Measurements from ENCODE around the gene PIGM. TPM values are rescaled to one million over a fixed set of nuclear protein-coding genes. Genes with fewer than 3 reads are reported as not detected.

Gene PIGM
- total and polyA plus RNA-seq, 2 experiments from 2014 or later = 5.0 TPM

DNA sequence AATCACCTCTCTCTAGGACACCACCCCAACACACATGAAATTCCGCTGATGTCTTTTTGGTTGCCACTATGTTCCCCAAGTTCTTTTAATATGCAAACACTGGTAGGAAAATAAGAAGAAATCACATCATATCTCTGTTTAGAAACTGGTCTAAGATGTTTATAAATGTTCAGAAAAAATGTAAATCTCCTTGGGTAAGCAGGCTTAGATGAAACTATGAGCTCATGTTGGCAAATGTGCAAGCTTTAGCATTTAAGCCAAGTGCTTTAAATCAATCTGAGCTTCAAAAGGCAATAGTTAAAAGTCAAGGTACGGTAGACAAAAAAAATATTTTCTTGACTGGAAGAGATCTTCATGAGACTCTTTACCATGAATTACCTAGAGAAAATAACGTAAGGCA, 52.5 kb downstream of the PIGM start:
- Mint-ChIP-seq H3K4me3 (no peak overlapping the region), H3K4me1 (peaks cover 3% of the 10 kb centered on the region), H3K27ac (no peak overlapping the region), H3K36me3 (ENCODE audit: low read depth) (no peaks in the 10 kb centered on the region), H3K27me3 (ENCODE audit: insufficient read depth, low read depth, poor library complexity) (peaks cover 5% of the 10 kb centered on the region), H3K9me3 (no peaks in the 10 kb centered on the region)
- no peaks in the 10 kb centered on the region for H3K4me1 ChIP-seq (ENCODE audit: insufficient read depth)
- H3K27ac ChIP-seq (ENCODE audit: low read depth) = no peak overlapping the region
- no peaks in the 10 kb centered on the region for H3K36me3 ChIP-seq (ENCODE audit: insufficient read depth)
- no peaks in the 10 kb centered on the region for H3F3A ChIP-seq (replicated peaks; ENCODE audit: low read depth)
- H3K4me3 ChIP-seq = no peak overlapping the region
- H3K4me2 ChIP-seq = no peak overlapping the region
- H4K20me1 ChIP-seq (replicated peaks; ENCODE audit: insufficient read depth) = no peaks in the 10 kb centered on the region
- DNase-seq (ENCODE audit: low spot score) = no peak
- no peak overlapping the region for H2AFZ ChIP-seq
- H3K9me2 ChIP-seq (ENCODE audit: insufficient read depth) = 0 out of 2 replicates have a peak, but pooled peaks cover 5% of the 10 kb centered on the region
- no peak for ATAC-seq
- TF ChIP-seq ZNF331 (CRISPR knock-in tag; IDR thresholded peaks at IDR 0.05; ENCODE audit: low read depth) (no peak), NANOG (IDR thresholded peaks at IDR 0.05; ENCODE audit: borderline replicate concordance) (no peak), CTCF (conservative IDR thresholded peaks at IDR 0.05; ENCODE audit: low read depth in 2 of 2) (no peak), ZNF462 (CRISPR knock-in tag; IDR thresholded peaks at IDR 0.05) (no peak), POLR2AphosphoS5 (IDR thresholded peaks at IDR 0.05; ENCODE audit: low read depth) (no peak), ZNF114 (CRISPR knock-in tag; IDR thresholded peaks at IDR 0.05) (no peak), ETS1 (IDR thresholded peaks at IDR 0.05) (no peak), JUNB (IDR thresholded peaks at IDR 0.05; ENCODE audit: unreplicated experiment) (no peak), CREB1 (CRISPR knock-in tag; IDR thresholded peaks at IDR 0.05; ENCODE audit: low read depth) (no peak), EZH2phosphoT487 (IDR thresholded peaks at IDR 0.05; ENCODE audit: unreplicated experiment) (no peak), STAT1 (IDR thresholded peaks at IDR 0.05; ENCODE audit: unreplicated experiment) (no peak), EZH2 (IDR thresholded peaks at IDR 0.05; ENCODE audit: low read depth, unreplicated experiment) (no peak)
- TF ChIP-seq, protein P1, sequence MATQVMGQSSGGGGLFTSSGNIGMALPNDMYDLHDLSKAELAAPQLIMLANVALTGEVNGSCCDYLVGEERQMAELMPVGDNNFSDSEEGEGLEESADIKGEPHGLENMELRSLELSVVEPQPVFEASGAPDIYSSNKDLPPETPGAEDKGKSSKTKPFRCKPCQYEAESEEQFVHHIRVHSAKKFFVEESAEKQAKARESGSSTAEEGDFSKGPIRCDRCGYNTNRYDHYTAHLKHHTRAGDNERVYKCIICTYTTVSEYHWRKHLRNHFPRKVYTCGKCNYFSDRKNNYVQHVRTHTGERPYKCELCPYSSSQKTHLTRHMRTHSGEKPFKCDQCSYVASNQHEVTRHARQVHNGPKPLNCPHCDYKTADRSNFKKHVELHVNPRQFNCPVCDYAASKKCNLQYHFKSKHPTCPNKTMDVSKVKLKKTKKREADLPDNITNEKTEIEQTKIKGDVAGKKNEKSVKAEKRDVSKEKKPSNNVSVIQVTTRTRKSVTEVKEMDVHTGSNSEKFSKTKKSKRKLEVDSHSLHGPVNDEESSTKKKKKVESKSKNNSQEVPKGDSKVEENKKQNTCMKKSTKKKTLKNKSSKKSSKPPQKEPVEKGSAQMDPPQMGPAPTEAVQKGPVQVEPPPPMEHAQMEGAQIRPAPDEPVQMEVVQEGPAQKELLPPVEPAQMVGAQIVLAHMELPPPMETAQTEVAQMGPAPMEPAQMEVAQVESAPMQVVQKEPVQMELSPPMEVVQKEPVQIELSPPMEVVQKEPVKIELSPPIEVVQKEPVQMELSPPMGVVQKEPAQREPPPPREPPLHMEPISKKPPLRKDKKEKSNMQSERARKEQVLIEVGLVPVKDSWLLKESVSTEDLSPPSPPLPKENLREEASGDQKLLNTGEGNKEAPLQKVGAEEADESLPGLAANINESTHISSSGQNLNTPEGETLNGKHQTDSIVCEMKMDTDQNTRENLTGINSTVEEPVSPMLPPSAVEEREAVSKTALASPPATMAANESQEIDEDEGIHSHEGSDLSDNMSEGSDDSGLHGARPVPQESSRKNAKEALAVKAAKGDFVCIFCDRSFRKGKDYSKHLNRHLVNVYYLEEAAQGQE (IDR thresholded peaks at IDR 0.05; ENCODE audit: unreplicated experiment) = no peak
- H3K27me3 ChIP-seq (ENCODE audit: insufficient read depth) = peaks cover 3% of the 10 kb centered on the region; the same call in 1 of the 2 replicates
- no peaks in the 10 kb centered on the region for H3K79me2 ChIP-seq (replicated peaks; ENCODE audit: insufficient read depth)

Data from GM23338 (cell line).